GM12878 (cell line): ENCODE results near the gene PHOX2A. TPM values are rescaled to one million over a fixed set of nuclear protein-coding genes. Genes with fewer than 3 reads are reported as not detected.
A peak's percentile ranks its signal among the peaks of the same experiment; 100 is the strongest.

Experiments used
- ATAC-seq: fragments of 200-7000 bp; cut with Tn5 transposase; 3 replicates; pipeline ENCODE4 v1.9.1; 2020; ENCODE audit warnings: mild to moderate bottlenecking, moderate library complexity
- BruUV-seq: library from RNA; stranded (reverse); fragments of 400-500 nt; replicated peaks from 2 replicates; lab custom pipeline; 2021; lab: Mats Ljungman, UMichigan
- CTCF ChIA-PET: fragments of 300-600 bp; sonication (Branson Sonifier 250); formaldehyde crosslinking; extraction: SDS; loops from one replicate; lab custom pipeline; 2021; ENCODE audit warnings: inconsistent platforms; lab: Yijun Ruan, JAX
- POLR2A ChIA-PET: fragments of 350-600 bp; formaldehyde crosslinking; extraction: SDS; loops from one replicate; lab custom pipeline; 2021; ENCODE audit warnings: inconsistent platforms; lab: Charles Lee
- RAD21 ChIA-PET: fragments of 300-600 bp; sonication (Branson Sonifier 250); formaldehyde crosslinking; loops from one replicate; lab custom pipeline; 2023; ENCODE audit warnings: antibody characterized with exemption; ENCODE audit not compliant: unreplicated experiment; lab: Charles Lee
- SMC1A ChIA-PET: fragments of 300-600 bp; sonication (Branson Sonifier 250); formaldehyde crosslinking; loops from one replicate; lab custom pipeline; 2023; ENCODE audit not compliant: unreplicated experiment, uncharacterized antibody; lab: Charles Lee
- DNase-seq: peaks from one replicate; pipeline ENCODE4 v3.0.0-alpha.2; 2011; ENCODE audit warnings: low read depth, low spot score
- FAIRE-seq: peaks from 3 replicates; lab custom pipeline; 2011; peaks lifted over from hg19 to GRCh38; lab: Jason Lieb, UNC
- H2AFZ ChIP-seq: 2 replicates; pipeline ENCODE4 v1.6.0; 2011; ENCODE audit warnings: low read depth, low read length, control low read depth; ENCODE audit not compliant: control insufficient read depth
- H3K27ac ChIP-seq: 2 replicates; pipeline ENCODE4 v1.5.1; 2011; ENCODE audit warnings: control low read depth; ENCODE audit not compliant: control insufficient read depth, insufficient read depth
- H3K27me3 ChIP-seq, 2 experiments: replicated peaks in 1 of 2; 2 replicates each; pipeline versions ENCODE4 v1.6.0 to v1.6.1; 2011; ENCODE audit warnings: low read length in 1 of 2; ENCODE audit not compliant: control insufficient read depth in 2 of 2, insufficient read depth in 2 of 2
- H3K36me3 ChIP-seq, 2 experiments: 2 replicates each; pipeline ENCODE4 v1.5.1; 2011; ENCODE audit warnings: low read length in 1 of 2; ENCODE audit not compliant: control insufficient read depth in 2 of 2, insufficient read depth in 2 of 2
- H3K4me1 ChIP-seq: 2 replicates; pipeline ENCODE4 v1.6.1; 2011; ENCODE audit warnings: mild to moderate bottlenecking, low read length, moderate library complexity, mixed read lengths; ENCODE audit not compliant: control insufficient read depth, insufficient read depth
- H3K4me2 ChIP-seq: 2 replicates; pipeline ENCODE4 v1.6.0; 2011; ENCODE audit warnings: control low read depth; ENCODE audit not compliant: control insufficient read depth, insufficient read depth
- H3K4me3 ChIP-seq: fragments of 200-600 bp; sonication (generic); 2 replicates; pipeline ENCODE4 v1.5.1; 2016
- H3K79me2 ChIP-seq: 2 replicates; pipeline ENCODE4 v1.6.0; 2011; ENCODE audit warnings: low read length; ENCODE audit not compliant: control insufficient read depth, insufficient read depth
- H3K9ac ChIP-seq: 2 replicates; pipeline ENCODE4 v1.8.0; 2011; ENCODE audit warnings: low read length, control low read depth, mixed read lengths; ENCODE audit not compliant: control insufficient read depth, insufficient read depth
- H3K9me3 ChIP-seq: replicated peaks from 3 replicates; pipeline ENCODE4 v1.5.1; 2011; ENCODE audit warnings: mild to moderate bottlenecking, low read length; ENCODE audit not compliant: control insufficient read depth, insufficient read depth
- H4K20me1 ChIP-seq: 2 replicates; pipeline ENCODE4 v1.6.0; 2011; ENCODE audit not compliant: control insufficient read depth, insufficient read depth
- ATF7 ChIP-seq: fragments of 450-650 bp; IDR thresholded peaks from 2 replicates; pipeline ENCODE4 v1.6.1; 2016; ENCODE audit warnings: low read depth, mild to moderate bottlenecking
- CUX1 ChIP-seq: IDR thresholded peaks from 2 replicates; pipeline ENCODE4 v1.6.1; 2012; ENCODE audit warnings: improper control_type of control experiment, low read depth, low read length; ENCODE audit not compliant: insufficient replicate concordance
- E4F1 ChIP-seq: fragments of 450-650 bp; IDR thresholded peaks from 2 replicates; pipeline ENCODE4 v1.6.1; 2018; ENCODE audit warnings: borderline replicate concordance, mild to moderate bottlenecking; ENCODE audit not compliant: partially characterized antibody
- HDGF ChIP-seq: fragments of 450-650 bp; IDR thresholded peaks from 2 replicates; pipeline ENCODE4 v1.6.1; 2016; ENCODE audit warnings: antibody characterized with exemption
- KLF5 ChIP-seq: fragments of 450-650 bp; IDR thresholded peaks from 2 replicates; pipeline ENCODE4 v1.6.1; 2014; ENCODE audit warnings: mild to moderate bottlenecking; ENCODE audit not compliant: partially characterized antibody
- MYC ChIP-seq: IDR thresholded peaks from 2 replicates; pipeline ENCODE4 v1.6.1; 2011; ENCODE audit warnings: mild to moderate bottlenecking, low read length, moderate library complexity, inconsistent platforms; ENCODE audit not compliant: insufficient read depth, insufficient replicate concordance, insufficient read length, severe bottlenecking
- PAX5 ChIP-seq: IDR thresholded peaks from 2 replicates; pipeline ENCODE4 v1.6.1; 2011; ENCODE audit warnings: low read depth, low read length, borderline replicate concordance
- RAD51 ChIP-seq: fragments of 450-650 bp; IDR thresholded peaks from 2 replicates; pipeline ENCODE4 v1.6.1; 2016; ENCODE audit warnings: moderate library complexity, mild to moderate bottlenecking, inconsistent platforms
- ZBTB33 ChIP-seq: fragments of 450-650 bp; IDR thresholded peaks from 2 replicates; pipeline ENCODE4 v1.6.1; 2017; ENCODE audit warnings: mild to moderate bottlenecking
- ZSCAN29 ChIP-seq: fragments of 450-650 bp; IDR thresholded peaks from 2 replicates; pipeline ENCODE4 v1.6.1; 2017; ENCODE audit warnings: mild to moderate bottlenecking, moderate library complexity
- WGBS: methylation state at CpG from one replicate; pipeline ENCODE4 v1.1.6; 2016; ENCODE audit warnings: low lambda C conversion rate; ENCODE audit not compliant: insufficient replicate concordance, insufficient coverage; ENCODE audit errors: missing lambda C conversion rate; 5-methylcytosine and 5-hydroxymethylcytosine counted together
- in situ Hi-C: fragments of 300-500 bp; cut with MboI; formaldehyde crosslinking; loops from 9 replicates; pipeline ENCODE4 v1.14.3; 2018; ENCODE audit warnings: mixed read lengths
- intact Hi-C: fragments of 100-400 bp; cut with micrococcal nuclease; formaldehyde crosslinking; loops from one replicate; pipeline ENCODE4 v1.14.2; 2022; ENCODE audit not compliant: unreplicated experiment
- polyA plus RNA-seq, 11 experiments: library from polyadenylated mRNA; depleted of rRNA in 4 of 11; unstranded in 6 of 11; stranded (reverse) in 5 of 11; fragments of >200 nt; fragmentation: Nextera tagmentation in 4 of 11; fragmentation: Illumina TruSeq in 1 of 11; extraction: Ambion mirVana in 4 of 11; extraction: Trizol in 1 of 11; gene quantifications; 1 replicate in 1 of 11; 2 replicates in 10 of 11; pipeline versions ENCODE4 v1.2.1 to v1.2.3, GENCODE V29; 2011 to 2016; ENCODE audit warnings: inconsistent platforms in 2 of 11, missing spikeins in 2 of 11, low read depth in 1 of 11
- total RNA-seq, 4 experiments: library from RNA; depleted of rRNA in 3 of 4; stranded (reverse); fragments of >200 nt in 3 of 4; fragmentation: Illumina TruSeq in 1 of 4; extraction: Trizol in 1 of 4; gene quantifications; 2 replicates each; pipeline versions ENCODE4 v1.2.1 to v1.2.3, GENCODE V29; 2013 to 2021

The PHOX2A gene
- total and polyA plus RNA-seq, 10 of the 15 experiments (the other 5 are each of a cell fraction or from before 2014, with no cell fraction given): not detected

- Histone ChIP-seq H3K9me3 (no peaks in the 10 kb centered on the region; the same call in 2 of the 3 replicates), H4K20me1 (no peaks in the 10 kb centered on the region; the same call in 1 of the 2 replicates), H3K27me3 (peaks cover 9 to 14% of the 10 kb centered on the region in 2 experiments; a peak in 3 of 4 replicates), H2AFZ (no peak overlapping the region), H3K79me2 (no peaks in the 10 kb centered on the region), H3K4me1 (peaks cover 4% of the 10 kb centered on the region), H3K36me3 (peaks cover 0 to 6% of the 10 kb centered on the region in 2 experiments; a peak in 3 of 4 replicates), H3K4me3 (no peak overlapping the region), H3K9ac (no peak overlapping the region), H3K27ac (no peak overlapping the region), H3K4me2 (peak overlapping the region; percentile 64; the same call in 1 of the 2 replicates)
- DNase-seq (no peak), FAIRE-seq (no peak), ATAC-seq (0 out of 3 replicates have a peak, but pooled peaks have one; percentile 4)
- ChIA-PET CTCF (interaction anchor here (0.8 to 2.0 kb wide), 4 partner anchors 14 to 191 kb away, joined by 3 to 10 read pairs (median 4); no protein-coding TSS in a partner anchor), RAD21 (interaction anchor here (0.6 to 1.0 kb wide), 3 partner anchors 17 to 191 kb away, joined by 3 to 4 read pairs (median 3); no protein-coding TSS in a partner anchor), POLR2A (interaction anchor here (0.5 to 0.6 kb wide), 2 partner anchors 14 to 217 kb away, joined by 3 to 5 read pairs; no protein-coding TSS in a partner anchor), SMC1A (no interaction called here)
- in situ Hi-C loops: no loop called here
- intact Hi-C loops: loop anchor here (2.0 to 5.0 kb wide), 2 partner anchors 172 to 191 kb away; no protein-coding TSS in a partner anchor
- WGBS: 6% methylated on average over 62 of the region's 69 CpGs
- BruUV-seq: no TSS peak
- no peak for TF ChIP-seq HDGF
- no peak for TF ChIP-seq RAD51
- TF ChIP-seq ZBTB33: no peak
- TF ChIP-seq E4F1: no peak
- no peak for TF ChIP-seq KLF5
- TF ChIP-seq PAX5: no peak
- no peak for TF ChIP-seq CUX1
- TF ChIP-seq ZSCAN29: no peak
- no peak for TF ChIP-seq ATF7
- TF ChIP-seq MYC: no peak
Measured at GRCh38 chr11:72239849-72240460, 4.0 kb downstream of the PHOX2A start.
